Bone marrow (tissue), 2 donors: ENCODE measurements around the gene FAM217A.
A peak's percentile ranks its signal among the peaks of the same experiment; 100 is the strongest.

Experiments
- DNase-seq, 2 donors: peaks; one replicate each; lab custom pipeline; 2025; lab: John Stamatoyannopoulos, UW

The FAM217A gene

GRCh38 chr6:4021854-4022695 lies 56.9 kb downstream of the FAM217A start:
- DNase-seq, result no peak

GRCh38 chr6:4021133-4021853 lies 57.6 kb downstream of the FAM217A start:
- DNase-seq, result peak; percentile 89 to 94

GRCh38 chr6:4020822-4021132 lies 58.2 kb downstream of the FAM217A start:
- DNase-seq, result no peak

GRCh38 chr6:4018924-4019236 lies 60.1 kb downstream of the FAM217A start:
- DNase-seq, result no peak
